HepG2 (cell line): ENCODE results near the gene FSIP1. TPM values are rescaled to one million over a fixed set of nuclear protein-coding genes. Genes with fewer than 3 reads are reported as not detected.

Experiments
- ATAC-seq: fragments of 200-7000 bp; cut with Tn5 transposase; 3 replicates; pipeline ENCODE4 v1.9.1; 2020; ENCODE audit warnings: mild to moderate bottlenecking, moderate library complexity
- BruUV-seq: library from RNA; stranded (reverse); fragments of 400-500 nt; replicated peaks from 2 replicates; lab custom pipeline; 2021; lab: Mats Ljungman, UMichigan
- CTCF ChIA-PET: fragments of 300-600 bp; formaldehyde crosslinking; extraction: SDS; loops from one replicate; lab custom pipeline; 2021; ENCODE audit warnings: low total read pairs, inconsistent platforms, low intra/inter-chr PET ratio; lab: Yijun Ruan, JAX
- POLR2A ChIA-PET: fragments of 350-600 bp; sonication (Branson Sonifier 250); formaldehyde crosslinking; loops from one replicate; lab custom pipeline; 2020; ENCODE audit warnings: antibody characterized with exemption, inconsistent platforms; lab: Yijun Ruan, JAX
- DNase-seq: peaks from one replicate; pipeline ENCODE4 v3.0.0-alpha.2; 2015; ENCODE audit warnings: low spot score
- FAIRE-seq: peaks from 3 replicates; lab custom pipeline; 2011; peaks lifted over from hg19 to GRCh38; lab: Jason Lieb, UNC
- H2AFZ ChIP-seq: one replicate; pipeline ENCODE4 v1.6.1; 2011; ENCODE audit warnings: low read length, inconsistent platforms
- H3K27ac ChIP-seq: fragments of 300-600 bp; 3 replicates; pipeline ENCODE4 v1.8.0; 2011; ENCODE audit warnings: mixed run types, mild to moderate bottlenecking, mixed read lengths, low read length, inconsistent platforms; ENCODE audit not compliant: insufficient read depth; ENCODE audit errors: extremely low read length
- H3K27me3 ChIP-seq, 2 experiments: fragments of 200-600 bp in 1 of 2; 2 replicates in 1 of 2; 3 replicates in 1 of 2; pipeline versions ENCODE4 v1.6.0 to v1.8.0; 2011; ENCODE audit warnings: low read length in 2 of 2, mild to moderate bottlenecking in 2 of 2, moderate library complexity in 2 of 2, inconsistent platforms in 1 of 2; ENCODE audit not compliant: insufficient read depth in 2 of 2, control insufficient read depth in 1 of 2
- H3K36me3 ChIP-seq, 2 experiments: fragments of 200-600 bp in 1 of 2; replicated peaks in 1 of 2; 2 replicates in 1 of 2; 3 replicates in 1 of 2; pipeline versions ENCODE4 v1.5.1 to v1.8.0; 2011; ENCODE audit warnings: low read length in 2 of 2, inconsistent platforms in 1 of 2; ENCODE audit not compliant: insufficient read depth in 2 of 2, control insufficient read depth in 1 of 2
- H3K4me1 ChIP-seq: 2 replicates; pipeline ENCODE4 v1.5.1; 2012; ENCODE audit warnings: low read length, inconsistent platforms; ENCODE audit not compliant: insufficient read depth
- H3K4me2 ChIP-seq: 2 replicates; pipeline ENCODE4 v1.6.0; 2011; ENCODE audit warnings: low read depth, low read length, inconsistent platforms
- H3K4me3 ChIP-seq, 3 experiments: fragments of 200-600 bp in 1 of 3; sonication (generic), shearing (Covaris generic) in 1 of 3; replicated peaks in 1 of 3; 2 replicates each; pipeline ENCODE4 v1.5.1; 2011 to 2016; ENCODE audit warnings: low read length in 3 of 3, inconsistent platforms in 2 of 3, low read depth in 2 of 3, mild to moderate bottlenecking in 2 of 3, control low read depth in 1 of 3, mixed read lengths in 1 of 3; ENCODE audit not compliant: insufficient read depth in 1 of 3
- H3K79me2 ChIP-seq: one replicate; pipeline ENCODE4 v1.6.1; 2011; ENCODE audit warnings: low read length, inconsistent platforms; ENCODE audit not compliant: insufficient read depth
- H3K9ac ChIP-seq: 2 replicates; pipeline ENCODE4 v1.6.0; 2011; ENCODE audit warnings: mild to moderate bottlenecking, low read depth, low read length, inconsistent platforms; ENCODE audit not compliant: insufficient read depth
- H3K9me3 ChIP-seq: 2 replicates; pipeline ENCODE4 v1.5.1; 2012; ENCODE audit warnings: mild to moderate bottlenecking, low read length
- H4K20me1 ChIP-seq: 2 replicates; pipeline ENCODE4 v1.6.0; 2011; ENCODE audit warnings: inconsistent platforms, mild to moderate bottlenecking, low read length, moderate library complexity; ENCODE audit not compliant: insufficient read depth
- EHMT2 ChIP-seq: fragments of 200-600 bp; sonication (generic); IDR thresholded peaks from 2 replicates; pipeline ENCODE4 v1.7.0; 2017; ENCODE audit warnings: antibody characterized with exemption, low read depth, low read length, borderline replicate concordance
- ISX ChIP-seq: sonication (generic); formaldehyde crosslinking; conservative IDR thresholded peaks from 2 replicates; pipeline ENCODE4 v1.5.0; 2020; ENCODE audit warnings: missing genetic modification reagents
- KAT8 ChIP-seq: IDR thresholded peaks from 2 replicates; pipeline ENCODE4 v1.6.1; 2016; ENCODE audit warnings: missing genetic modification reagents, missing compliant biosample characterization
- YEATS4 ChIP-seq: sonication (generic); formaldehyde crosslinking; IDR thresholded peaks from 2 replicates; pipeline ENCODE4 v1.4.0; 2020; ENCODE audit warnings: missing genetic modification reagents, borderline replicate concordance
- ZNF17 ChIP-seq: sonication (generic); formaldehyde crosslinking; IDR thresholded peaks from 2 replicates; pipeline ENCODE4 v1.5.0; 2020; ENCODE audit warnings: mild to moderate bottlenecking, missing genetic modification reagents
- ZNF225 ChIP-seq: sonication (generic); formaldehyde crosslinking; IDR thresholded peaks from 2 replicates; pipeline ENCODE4 v1.4.0; 2020; ENCODE audit warnings: mild to moderate bottlenecking, missing genetic modification reagents
- ZNF788 ChIP-seq: sonication (generic); formaldehyde crosslinking; IDR thresholded peaks from 2 replicates; pipeline ENCODE4 v1.5.0; 2020; ENCODE audit warnings: mild to moderate bottlenecking, missing genetic modification reagents, borderline replicate concordance
- WGBS: methylation state at CpG from one replicate; pipeline ENCODE4 v1.1.6; 2017; ENCODE audit warnings: low lambda C conversion rate; 5-methylcytosine and 5-hydroxymethylcytosine counted together
- in situ Hi-C: cut with HindIII; loops from 2 replicates; pipeline ENCODE4 v1.10.0; 2017; ENCODE audit warnings: low pct_unique_long_range_greater_than_20kb; ENCODE audit not compliant: extremely low pct_ligation_motif_present
- intact Hi-C: fragments of 100-400 bp; cut with micrococcal nuclease; formaldehyde crosslinking; loops from one replicate; pipeline ENCODE4 v1.10.0; 2022; ENCODE audit not compliant: unreplicated experiment
- polyA plus RNA-seq, 8 experiments: library from polyadenylated mRNA; depleted of rRNA in 3 of 8; stranded (reverse) in 7 of 8; unstranded in 1 of 8; fragments of >200 nt; fragmentation: Illumina TruSeq in 4 of 8; extraction: Trizol in 4 of 8; gene quantifications; 2 replicates each; pipeline versions ENCODE4 v1.2.1 to v1.2.3, GENCODE V29; 2011 to 2016; ENCODE audit warnings: low read depth in 4 of 8, missing spikeins in 1 of 8, mixed read lengths in 1 of 8; ENCODE audit not compliant: insufficient read depth in 1 of 8
- total RNA-seq, 5 experiments: library from RNA; depleted of rRNA; stranded (reverse); fragments of >200 nt; fragmentation: Illumina TruSeq; extraction: Trizol; gene quantifications; 2 replicates each; pipeline ENCODE4 v1.2.3, GENCODE V29; 2016; ENCODE audit warnings: low read depth in 1 of 5
- TF ChIP-seq, protein P1 (sequence below): sonication (generic); formaldehyde crosslinking; conservative IDR thresholded peaks from 2 replicates; pipeline ENCODE4 v1.8.0; 2022; ENCODE audit warnings: mild to moderate bottlenecking, moderate library complexity, missing genetic modification reagents
- TF ChIP-seq, protein P2 (sequence below): sonication (generic); formaldehyde crosslinking; IDR thresholded peaks from 2 replicates; pipeline ENCODE4 v1.4.0; 2020; ENCODE audit warnings: mild to moderate bottlenecking, low read depth, missing genetic modification reagents
- TF ChIP-seq, protein P3 (sequence below): sonication (generic); formaldehyde crosslinking; IDR thresholded peaks from 2 replicates; pipeline ENCODE4 v1.4.0; 2020; ENCODE audit warnings: missing genetic modification reagents

Gene FSIP1
- total and polyA plus RNA-seq, 2 of the 13 experiments (the other 11 are each of a cell fraction or from before 2014, with no cell fraction given) = 0.18 TPM; not detected in 1

DNA sequence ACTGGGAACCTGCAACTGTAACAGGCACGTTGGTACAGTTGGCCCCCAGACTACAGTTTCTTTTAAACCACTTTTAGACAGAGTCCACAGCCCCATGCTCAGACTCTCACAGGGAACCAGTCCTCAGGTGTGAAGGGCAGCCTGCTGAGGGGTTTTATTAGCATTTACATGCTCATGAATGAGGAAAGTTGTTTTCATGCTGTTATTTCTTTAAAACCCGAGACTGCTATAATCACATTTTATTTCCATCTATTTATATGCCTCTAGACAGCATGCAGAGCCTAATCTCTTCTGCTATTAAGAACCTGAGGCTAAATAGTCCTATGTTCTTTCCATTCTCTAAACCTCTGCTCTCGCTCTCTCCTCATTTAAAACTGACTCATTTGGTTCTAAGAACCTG lies 26.3 kb upstream of the FSIP1 start:
- H3K4me3 ChIP-seq = no peak overlapping the region
- ATAC-seq = no peak
- DNase-seq = no peak
- CTCF ChIA-PET = no interaction called here
- H3K79me2 ChIP-seq = no peaks in the 10 kb centered on the region
- TF ChIP-seq EHMT2 (no peak), ZNF17 (no peak), KAT8 (CRISPR knock-in tag) (no peak), ZNF788 (no peak), ISX (CRISPR knock-in tag) (no peak), ZNF225 (CRISPR knock-in tag) (no peak), YEATS4 (CRISPR knock-in tag) (no peak)
- TF ChIP-seq, protein P1, sequence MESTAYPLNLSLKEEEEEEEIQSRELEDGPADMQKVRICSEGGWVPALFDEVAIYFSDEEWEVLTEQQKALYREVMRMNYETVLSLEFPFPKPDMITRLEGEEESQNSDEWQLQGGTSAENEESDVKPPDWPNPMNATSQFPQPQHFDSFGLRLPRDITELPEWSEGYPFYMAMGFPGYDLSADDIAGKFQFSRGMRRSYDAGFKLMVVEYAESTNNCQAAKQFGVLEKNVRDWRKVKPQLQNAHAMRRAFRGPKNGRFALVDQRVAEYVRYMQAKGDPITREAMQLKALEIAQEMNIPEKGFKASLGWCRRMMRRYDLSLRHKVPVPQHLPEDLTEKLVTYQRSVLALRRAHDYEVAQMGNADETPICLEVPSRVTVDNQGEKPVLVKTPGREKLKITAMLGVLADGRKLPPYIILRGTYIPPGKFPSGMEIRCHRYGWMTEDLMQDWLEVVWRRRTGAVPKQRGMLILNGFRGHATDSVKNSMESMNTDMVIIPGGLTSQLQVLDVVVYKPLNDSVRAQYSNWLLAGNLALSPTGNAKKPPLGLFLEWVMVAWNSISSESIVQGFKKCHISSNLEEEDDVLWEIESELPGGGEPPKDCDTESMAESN (CRISPR knock-in tag) = no peak
- TF ChIP-seq, protein P2, sequence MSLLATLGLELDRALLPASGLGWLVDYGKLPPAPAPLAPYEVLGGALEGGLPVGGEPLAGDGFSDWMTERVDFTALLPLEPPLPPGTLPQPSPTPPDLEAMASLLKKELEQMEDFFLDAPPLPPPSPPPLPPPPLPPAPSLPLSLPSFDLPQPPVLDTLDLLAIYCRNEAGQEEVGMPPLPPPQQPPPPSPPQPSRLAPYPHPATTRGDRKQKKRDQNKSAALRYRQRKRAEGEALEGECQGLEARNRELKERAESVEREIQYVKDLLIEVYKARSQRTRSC (CRISPR knock-in tag) = no peak
- TF ChIP-seq, protein P3, sequence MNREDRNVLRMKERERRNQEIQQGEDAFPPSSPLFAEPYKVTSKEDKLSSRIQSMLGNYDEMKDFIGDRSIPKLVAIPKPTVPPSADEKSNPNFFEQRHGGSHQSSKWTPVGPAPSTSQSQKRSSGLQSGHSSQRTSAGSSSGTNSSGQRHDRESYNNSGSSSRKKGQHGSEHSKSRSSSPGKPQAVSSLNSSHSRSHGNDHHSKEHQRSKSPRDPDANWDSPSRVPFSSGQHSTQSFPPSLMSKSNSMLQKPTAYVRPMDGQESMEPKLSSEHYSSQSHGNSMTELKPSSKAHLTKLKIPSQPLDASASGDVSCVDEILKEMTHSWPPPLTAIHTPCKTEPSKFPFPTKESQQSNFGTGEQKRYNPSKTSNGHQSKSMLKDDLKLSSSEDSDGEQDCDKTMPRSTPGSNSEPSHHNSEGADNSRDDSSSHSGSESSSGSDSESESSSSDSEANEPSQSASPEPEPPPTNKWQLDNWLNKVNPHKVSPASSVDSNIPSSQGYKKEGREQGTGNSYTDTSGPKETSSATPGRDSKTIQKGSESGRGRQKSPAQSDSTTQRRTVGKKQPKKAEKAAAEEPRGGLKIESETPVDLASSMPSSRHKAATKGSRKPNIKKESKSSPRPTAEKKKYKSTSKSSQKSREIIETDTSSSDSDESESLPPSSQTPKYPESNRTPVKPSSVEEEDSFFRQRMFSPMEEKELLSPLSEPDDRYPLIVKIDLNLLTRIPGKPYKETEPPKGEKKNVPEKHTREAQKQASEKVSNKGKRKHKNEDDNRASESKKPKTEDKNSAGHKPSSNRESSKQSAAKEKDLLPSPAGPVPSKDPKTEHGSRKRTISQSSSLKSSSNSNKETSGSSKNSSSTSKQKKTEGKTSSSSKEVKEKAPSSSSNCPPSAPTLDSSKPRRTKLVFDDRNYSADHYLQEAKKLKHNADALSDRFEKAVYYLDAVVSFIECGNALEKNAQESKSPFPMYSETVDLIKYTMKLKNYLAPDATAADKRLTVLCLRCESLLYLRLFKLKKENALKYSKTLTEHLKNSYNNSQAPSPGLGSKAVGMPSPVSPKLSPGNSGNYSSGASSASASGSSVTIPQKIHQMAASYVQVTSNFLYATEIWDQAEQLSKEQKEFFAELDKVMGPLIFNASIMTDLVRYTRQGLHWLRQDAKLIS (CRISPR knock-in tag) = no peak
- no peak overlapping the region for H3K9ac ChIP-seq
- H3K4me2 ChIP-seq = no peak overlapping the region
- WGBS = 6% methylated on average over 3 of the region's 3 CpGs
- POLR2A ChIA-PET = no interaction called here
- H3K36me3 ChIP-seq = no peaks in the 10 kb centered on the region
- no peak overlapping the region for H3K27ac ChIP-seq
- H3K9me3 ChIP-seq = no peaks in the 10 kb centered on the region
- BruUV-seq = no TSS peak
- no peak for FAIRE-seq
- H2AFZ ChIP-seq = no peak overlapping the region
- in situ Hi-C loops = no loop called here
- no peaks in the 10 kb centered on the region for H3K4me1 ChIP-seq
- 0 out of 5 replicates have a peak, but pooled peaks cover 0 to 4% of the 10 kb centered on the region in 2 experiments for H3K27me3 ChIP-seq
- intact Hi-C loops = no loop called here
- H4K20me1 ChIP-seq = no peaks in the 10 kb centered on the region
